BLaER1 treated with 17β-estradiol and CSF1 and Interleukin-3, amounts not matched to agents 10 nM and 100 nM (cell line): ENCODE data around the gene GIMAP6.
"Not testable (repeated sequence)": the region's sequence is repeated elsewhere in the genome, so short reads cannot be mapped to it uniquely, and the experiment has no call there.

Experiments
- H3K27ac ChIP-seq, 11 experiments: shearing (Covaris generic); formaldehyde crosslinking; 2 replicates each; pipeline ENCODE4 v1.8.1; 2022
- H3K27me3 ChIP-seq, 11 experiments: shearing (Covaris generic); formaldehyde crosslinking; 2 replicates each; pipeline ENCODE4 v1.8.1; 2022
- H3K36me3 ChIP-seq, 11 experiments: shearing (Covaris generic); formaldehyde crosslinking; 2 replicates each; pipeline ENCODE4 v1.8.1; 2022
- H3K4me1 ChIP-seq, 10 experiments: shearing (Covaris generic); formaldehyde crosslinking; 2 replicates each; pipeline ENCODE4 v1.8.1; 2022
- H3K4me2 ChIP-seq, 11 experiments: shearing (Covaris generic); formaldehyde crosslinking; 2 replicates each; pipeline ENCODE4 v1.8.1; 2022
- H3K4me3 ChIP-seq, 10 experiments: shearing (Covaris generic); formaldehyde crosslinking; 2 replicates each; pipeline ENCODE4 v1.8.1; 2022
- H3K9ac ChIP-seq, 11 experiments: shearing (Covaris generic); formaldehyde crosslinking; 2 replicates each; pipeline ENCODE4 v1.8.1; 2022
- H3K9me3 ChIP-seq, 11 experiments: shearing (Covaris generic); formaldehyde crosslinking; replicated peaks in 1 of 11; 2 replicates each; pipeline ENCODE4 v1.8.1; 2022
- H4K20me1 ChIP-seq, 11 experiments: shearing (Covaris generic); formaldehyde crosslinking; 2 replicates each; pipeline ENCODE4 v1.8.1; 2022
- Cebpa-rat ChIP-seq, 11 experiments: shearing (Covaris generic); IDR thresholded peaks; 2 replicates each; pipeline ENCODE4 v1.8.1; 2022

Gene GIMAP6

DNA sequence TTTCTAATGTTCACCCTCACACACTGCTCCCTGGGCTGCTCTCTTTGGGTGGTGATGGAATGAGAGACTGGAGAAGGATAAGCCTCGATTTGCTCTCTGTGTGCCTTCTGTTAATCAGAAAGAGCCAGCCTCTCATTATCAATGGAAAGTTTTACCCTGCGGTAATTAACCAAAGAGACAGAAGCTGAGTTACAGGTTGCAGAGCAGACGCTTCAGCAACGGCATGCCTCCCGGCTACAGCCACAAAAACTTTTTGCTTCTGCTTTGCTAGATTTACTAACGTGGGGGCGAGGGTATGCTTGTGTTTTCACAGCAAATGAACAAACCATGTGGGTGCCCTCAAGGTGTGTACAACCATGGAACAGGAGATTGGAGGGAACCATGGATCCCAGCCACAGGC is 47.0 kb downstream of the GIMAP6 start:
- Histone ChIP-seq H3K36me3 (no peaks in the 10 kb centered on the region), H3K9ac (no peak overlapping the region), H3K27ac (peak overlapping the region in 1 of 11 experiments; percentile 24; a peak in 1 of 22 replicates), H3K4me1 (peaks cover 0 to 46% (median 15%) of the 10 kb centered on the region in 10 experiments; a peak in 13 of 20 replicates), H3K4me3 (no peak overlapping the region), H4K20me1 (no peaks in the 10 kb centered on the region), H3K4me2 (peak overlapping the region in 2 of 11 experiments; percentile 83; a peak in 4 of 22 replicates), H3K9me3 (peaks cover 8 to 24% (median 16%) of the 10 kb centered on the region in 11 experiments), H3K27me3 (no peaks in the 10 kb centered on the region)
- TF ChIP-seq Cebpa-rat (IDR thresholded peaks at IDR 0.05), result no peak

GRCh38 chr7:150580638-150581394 is 51.4 kb downstream of the GIMAP6 start:
- no peak overlapping the region for H3K27ac ChIP-seq
- H3K9me3 ChIP-seq, result peaks cover 8 to 31% (median 20%) of the 10 kb centered on the region in 11 experiments
- TF ChIP-seq Cebpa-rat (IDR thresholded peaks at IDR 0.05), result no peak

DNA sequence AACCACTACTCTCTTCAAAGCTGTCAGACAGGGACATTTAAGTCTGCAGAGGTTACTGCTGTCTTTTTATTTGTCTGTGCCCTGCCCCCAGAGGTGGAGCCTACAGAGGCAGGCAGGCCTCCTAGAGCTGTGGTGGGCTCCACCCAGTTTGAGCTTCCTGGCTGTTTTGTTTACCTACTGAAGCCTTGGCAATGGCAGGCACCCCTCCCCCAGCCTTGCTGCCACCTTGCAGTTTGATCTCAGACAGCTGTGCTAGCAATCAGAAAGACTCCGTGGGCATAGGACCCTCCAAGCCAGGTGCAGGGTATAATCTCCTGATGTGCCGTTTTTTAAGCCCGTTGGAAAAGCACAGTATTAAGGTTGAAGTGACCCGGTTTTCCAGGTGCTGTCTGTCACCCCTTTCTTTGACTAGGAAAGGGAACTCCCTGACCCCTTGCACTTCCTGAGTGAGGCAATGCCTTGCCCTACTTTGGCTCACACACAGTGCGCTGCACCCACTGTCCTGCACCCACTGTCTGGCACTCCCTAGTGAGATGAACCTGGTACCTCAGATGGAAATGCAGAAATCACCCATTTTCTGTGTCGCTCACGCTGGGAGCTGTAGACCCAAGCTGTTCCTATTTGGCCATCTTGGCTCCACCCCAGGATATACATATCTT is 52.1 kb downstream of the GIMAP6 start:
- Histone ChIP-seq H3K9me3 (peaks cover 8 to 31% (median 23%) of the 10 kb centered on the region in 11 experiments), H3K4me1 (peaks cover 0 to 21% (median 0%) of the 10 kb centered on the region in 10 experiments; a peak in 5 of 20 replicates), H3K4me2 (peak overlapping the region in 3 of 11 experiments; percentile 2 to 40 (median 24); a peak in 3 of 22 replicates)
- not testable (repeated sequence) for H3K27ac ChIP-seq, H3K9ac ChIP-seq, H4K20me1 ChIP-seq, H3K36me3 ChIP-seq, H3K27me3 ChIP-seq, H3K4me3 ChIP-seq

More at GRCh38 chr7:150580638-150581394, 51.4 kb downstream of the GIMAP6 start:
- peaks cover 0 to 28% (median 0%) of the 10 kb centered on the region in 10 experiments; a peak in 6 of 20 replicates for H3K4me1 ChIP-seq
- no peaks in the 10 kb centered on the region for H4K20me1 ChIP-seq
- H3K27me3 ChIP-seq, result no peaks in the 10 kb centered on the region
- peak overlapping the region in 2 of 11 experiments; percentile 24 to 40; a peak in 3 of 22 replicates for H3K4me2 ChIP-seq
- H3K4me3 ChIP-seq, result no peak overlapping the region
- H3K9ac ChIP-seq, result no peak overlapping the region
- no peaks in the 10 kb centered on the region for H3K36me3 ChIP-seq
